Measurements from ENCODE around the gene UBTD1. TPM values are rescaled to one million over a fixed set of nuclear protein-coding genes. Genes with fewer than 3 reads are reported as not detected.

The UBTD1 gene
- total and polyA plus RNA-seq, 8 donors, result 16.6 to 41.0 (median 20.6) TPM

GRCh38 chr10:97498076-97498840 lies 466 bp upstream of the UBTD1 start, which contains the start of gene MMS19:
Gene MMS19 (minus strand): TSS chr10:97498422. CDS start chr10:97498384, 38 bp downstream.
- ATAC-seq (peak; percentile 90), DNase-seq (peak; percentile 98 to 100 (median 99))
- peak within 1 kb of the TSS; percentile 73 to 96 for H3K4me3 ChIP-seq
- no peaks in the 10 kb centered on the region for H3K27me3 ChIP-seq
- H3K9me3 ChIP-seq, result no peaks in the 10 kb centered on the region
- H3K4me1 ChIP-seq, result peaks cover 38 to 60% of the 10 kb centered on the region in 2 donors
- intact Hi-C loops (cut with DNase I), result no loop called here
- H3K36me3 ChIP-seq, result peaks cover 0 to 3% of the 10 kb centered on the region in 2 donors
- TF ChIP-seq CTCF (IDR thresholded peaks at IDR 0.05), result peak in 1 of 2 donors; percentile 22
- H3K27ac ChIP-seq, result peak within 1 kb of the TSS; percentile 91 to 93

- H3K27me3 ChIP-seq, result no peaks in the 10 kb centered on the region
- peak overlapping the region; percentile 73 to 96 for H3K4me3 ChIP-seq
- H3K9me3 ChIP-seq, result no peaks in the 10 kb centered on the region
- no peak for ATAC-seq
- intact Hi-C loops (cut with DNase I), result no loop called here
- no peak for TF ChIP-seq CTCF (IDR thresholded peaks at IDR 0.05)
- H3K4me1 ChIP-seq, result peaks cover 30 to 50% of the 10 kb centered on the region in 2 donors
- peak; percentile 38 to 85 (median 64) for DNase-seq
- H3K27ac ChIP-seq, result peak overlapping the region; percentile 91 to 93
- no peaks in the 10 kb centered on the region for H3K36me3 ChIP-seq
Measured at GRCh38 chr10:97499561-97500296, 1.0 kb downstream of the UBTD1 start.

- no peak for TF ChIP-seq CTCF (IDR thresholded peaks at IDR 0.05)
- Histone ChIP-seq H3K4me3 (peak overlapping the region; percentile 73 to 96), H3K27ac (peak overlapping the region; percentile 91 to 93), H3K4me1 (peaks cover 28 to 45% of the 10 kb centered on the region in 2 donors), H3K27me3 (no peaks in the 10 kb centered on the region), H3K9me3 (no peaks in the 10 kb centered on the region), H3K36me3 (no peaks in the 10 kb centered on the region)
- intact Hi-C loops (cut with DNase I), result no loop called here
- no peak for ATAC-seq
- DNase-seq, result no peak
Measured at GRCh38 chr10:97500297-97500575, 1.5 kb downstream of the UBTD1 start.

DNA sequence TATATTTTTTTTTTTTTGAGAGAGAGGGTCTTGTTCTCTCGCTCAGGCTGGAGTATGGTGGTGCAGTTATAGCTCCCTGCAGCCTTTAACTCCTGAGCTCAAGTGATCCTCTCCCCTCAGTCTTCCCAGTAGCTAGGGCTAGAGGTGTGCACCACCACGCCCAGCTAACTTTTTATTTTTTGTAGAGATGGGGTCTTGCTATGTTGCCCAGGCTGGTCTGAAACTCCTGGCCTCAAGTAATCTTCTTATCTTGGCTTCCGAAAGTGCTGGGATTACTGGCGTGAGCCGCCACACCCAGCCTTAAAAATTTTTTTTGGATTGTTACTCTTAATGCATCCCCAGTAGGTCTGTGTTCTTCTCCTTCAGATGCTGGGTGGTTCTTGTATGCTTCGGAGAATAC lies 4.2 kb downstream of the UBTD1 start:
- Histone ChIP-seq H3K4me3 (no peak overlapping the region), H3K27ac (no peak overlapping the region), H3K4me1 (peaks cover 14 to 35% of the 10 kb centered on the region in 2 donors), H3K9me3 (no peaks in the 10 kb centered on the region), H3K27me3 (no peaks in the 10 kb centered on the region), H3K36me3 (no peaks in the 10 kb centered on the region)
- no peak for DNase-seq
- no peak for ATAC-seq
- intact Hi-C loops (cut with DNase I), result no loop called here
- TF ChIP-seq CTCF (IDR thresholded peaks at IDR 0.05), result no peak

- DNase-seq (no peak), ATAC-seq (no peak)
- TF ChIP-seq CTCF (IDR thresholded peaks at IDR 0.05), result no peak
- Histone ChIP-seq H3K36me3 (no peaks in the 10 kb centered on the region), H3K9me3 (no peaks in the 10 kb centered on the region), H3K4me1 (peaks cover 14 to 35% of the 10 kb centered on the region in 2 donors), H3K27me3 (no peaks in the 10 kb centered on the region), H3K27ac (no peak overlapping the region), H3K4me3 (no peak overlapping the region)
- intact Hi-C loops (cut with DNase I), result no loop called here
Measured at GRCh38 chr10:97503406-97503805, 4.7 kb downstream of the UBTD1 start.

Data from left lung (tissue), 10 donors.